Endothelial cell of umbilical vein (primary cell): ENCODE data around the gene TPTE2. TPM values are rescaled to one million over a fixed set of nuclear protein-coding genes. Genes with fewer than 3 reads are reported as not detected.

Experiments used
- BruUV-seq: library from RNA; stranded (reverse); fragments of 400-500 nt; replicated peaks from 2 replicates; lab custom pipeline; 2021; lab: Mats Ljungman, UMichigan
- CTCF ChIA-PET: fragments of 300-600, 350-600 bp; sonication (Branson Sonifier 250); formaldehyde crosslinking; loops from one replicate; lab custom pipeline; 2021; ENCODE audit warnings: antibody characterized with exemption, inconsistent platforms; lab: Charles Lee
- POLR2A ChIA-PET: fragments of 300-600, 350-600 bp; sonication (Branson Sonifier 250); formaldehyde crosslinking; loops from one replicate; lab custom pipeline; 2021; ENCODE audit warnings: antibody characterized with exemption, inconsistent platforms; lab: Charles Lee
- DNase-seq: peaks from one replicate; pipeline ENCODE4 v3.0.0-alpha.2; 2011; ENCODE audit warnings: low read depth, low spot score
- FAIRE-seq: peaks from 2 replicates; lab custom pipeline; 2011; peaks lifted over from hg19 to GRCh38; lab: Jason Lieb, UNC
- H2AFZ ChIP-seq: 2 replicates; pipeline ENCODE4 v1.6.0; 2012; ENCODE audit warnings: low read depth, low read length, control low read depth, inconsistent platforms
- H3K27ac ChIP-seq: 2 replicates; pipeline ENCODE4 v1.5.1; 2011; ENCODE audit warnings: low read depth, mild to moderate bottlenecking, control low read depth, low read length, moderate library complexity; ENCODE audit not compliant: insufficient read depth
- H3K27me3 ChIP-seq, 2 experiments: 2 replicates each; pipeline versions ENCODE4 v1.6.0 to v1.6.1; 2011; ENCODE audit warnings: low read length in 2 of 2, mixed read lengths in 1 of 2; ENCODE audit not compliant: control insufficient read depth in 2 of 2, insufficient read depth in 2 of 2
- H3K36me3 ChIP-seq, 2 experiments: 2 replicates in 1 of 2; 3 replicates in 1 of 2; pipeline ENCODE4 v1.5.1; 2011; ENCODE audit warnings: low read length in 2 of 2, mild to moderate bottlenecking in 1 of 2, moderate library complexity in 1 of 2; ENCODE audit not compliant: control insufficient read depth in 2 of 2, insufficient read depth in 2 of 2; ENCODE audit errors: extremely low read depth in 1 of 2
- H3K4me1 ChIP-seq: 3 replicates; pipeline ENCODE4 v1.5.1; 2011; ENCODE audit warnings: mild to moderate bottlenecking, low read length; ENCODE audit not compliant: control insufficient read depth, insufficient read depth; ENCODE audit errors: extremely low read depth
- H3K4me2 ChIP-seq: 2 replicates; pipeline ENCODE4 v1.6.1; 2011; ENCODE audit warnings: low read length, control low read depth, mixed read lengths; ENCODE audit not compliant: insufficient read depth
- H3K4me3 ChIP-seq, 3 experiments: fragments of 200-600 bp in 1 of 3; sonication (generic), shearing (Covaris generic) in 1 of 3; replicated peaks in 1 of 3; 2 replicates each; pipeline ENCODE4 v1.5.1; 2011 to 2016; ENCODE audit warnings: control low read depth in 3 of 3, low read length in 3 of 3, mild to moderate bottlenecking in 2 of 3, inconsistent platforms in 1 of 3, low read depth in 1 of 3, moderate library complexity in 1 of 3; ENCODE audit not compliant: insufficient read depth in 1 of 3
- H3K79me2 ChIP-seq: 2 replicates; pipeline ENCODE4 v1.6.0; 2012; ENCODE audit warnings: low read length, inconsistent platforms; ENCODE audit not compliant: control insufficient read depth, insufficient read depth
- H3K9ac ChIP-seq: replicated peaks from 2 replicates; pipeline ENCODE3; 2011; ENCODE audit warnings: low read length, control low read depth; ENCODE audit not compliant: insufficient read depth; ENCODE audit errors: extremely low read depth
- H3K9me1 ChIP-seq: replicated peaks from 3 replicates; pipeline ENCODE4 v1.6.0; 2011; ENCODE audit warnings: mild to moderate bottlenecking, low read length; ENCODE audit not compliant: control insufficient read depth, insufficient read depth; ENCODE audit errors: extremely low read depth
- H3K9me3 ChIP-seq: replicated peaks from 2 replicates; pipeline ENCODE4 v1.5.1; 2012; ENCODE audit warnings: low read length, inconsistent platforms; ENCODE audit not compliant: control insufficient read depth, insufficient read depth
- H4K20me1 ChIP-seq: replicated peaks from 2 replicates; pipeline ENCODE3; 2011; ENCODE audit warnings: mild to moderate bottlenecking, low read length; ENCODE audit not compliant: control insufficient read depth, insufficient read depth; ENCODE audit errors: extremely low read depth
- CTCF ChIP-seq, 2 donors: IDR thresholded peaks; 1 replicate in 1 of 2; 2 replicates in 1 of 2; pipeline ENCODE4 v1.5.1; 2011; ENCODE audit warnings: low read length in 2 of 2, mild to moderate bottlenecking in 2 of 2, moderate library complexity in 2 of 2, control low read depth in 1 of 2, inconsistent platforms in 1 of 2, low read depth in 1 of 2; ENCODE audit not compliant: insufficient read depth in 1 of 2; ENCODE audit errors: extremely low read depth in 1 of 2
- EZH2 ChIP-seq: IDR thresholded peaks from 2 replicates; pipeline ENCODE4 v1.6.1; 2012; ENCODE audit warnings: borderline replicate concordance, low read depth, mild to moderate bottlenecking, moderate library complexity, low read length, inconsistent platforms; ENCODE audit not compliant: severe bottlenecking
- FOS ChIP-seq: IDR thresholded peaks from 2 replicates; pipeline ENCODE4 v1.6.1; 2011; ENCODE audit warnings: mild to moderate bottlenecking, low read length, moderate library complexity, borderline replicate concordance; ENCODE audit not compliant: insufficient read depth
- GATA2 ChIP-seq: IDR thresholded peaks from 2 replicates; pipeline ENCODE4 v1.7.0; 2011; ENCODE audit warnings: low read depth, mild to moderate bottlenecking, moderate library complexity, mixed read lengths, low read length; ENCODE audit not compliant: insufficient read length, insufficient read depth
- JUN ChIP-seq: IDR thresholded peaks from 2 replicates; pipeline ENCODE4 v1.6.1; 2011; ENCODE audit warnings: borderline replicate concordance, low read depth; ENCODE audit not compliant: insufficient read length, insufficient read depth
- MAX ChIP-seq: IDR thresholded peaks from 2 replicates; pipeline ENCODE4 v1.6.1; 2011; ENCODE audit not compliant: insufficient read depth, insufficient read length
- MYC ChIP-seq: IDR thresholded peaks from one replicate; pipeline ENCODE4 v1.6.1; 2011; ENCODE audit warnings: mild to moderate bottlenecking, low read depth, low read length
- POLR2A ChIP-seq: IDR thresholded peaks from 2 replicates; pipeline ENCODE4 v1.6.1; 2012; ENCODE audit warnings: low read depth, mild to moderate bottlenecking, control low read depth, low read length
- POLR2AphosphoS5 ChIP-seq: IDR thresholded peaks from 2 replicates; pipeline ENCODE4 v1.6.1; 2012; ENCODE audit warnings: low read depth, mild to moderate bottlenecking, control low read depth, low read length, moderate library complexity; ENCODE audit not compliant: insufficient read depth
- dilution Hi-C: fragments of 300-500 bp; cut with MboI; formaldehyde crosslinking; loops from one replicate; pipeline ENCODE4 v1.15.0; 2019; ENCODE audit warnings: low sequenced_read_pairs; ENCODE audit not compliant: extremely low pct_ligation_motif_present
- intact Hi-C: fragments of 100-400 bp; cut with micrococcal nuclease; formaldehyde crosslinking; loops from one replicate; pipeline ENCODE4 v1.10.0; 2022
- polyA plus RNA-seq, 4 experiments: library from polyadenylated mRNA; depleted of rRNA in 3 of 4; stranded (reverse) in 3 of 4; unstranded in 1 of 4; fragments of >200 nt; gene quantifications; 2 replicates each; pipeline versions ENCODE4 v1.2.1 to v1.2.3, GENCODE V29; 2011 to 2012; ENCODE audit warnings: missing spikeins in 1 of 4
- total RNA-seq: library from RNA; stranded (reverse); gene quantifications from 2 replicates; pipeline ENCODE4 v1.2.3, GENCODE V29; 2021

TPTE2 gene
- total and polyA plus RNA-seq, 2 donors (not counting 3 experiments of a cell fraction or from before 2014, with no cell fraction given) = not detected

GRCh38 chr13:19567820-19568534 lies 6.6 kb upstream of the TPTE2 start:
- Histone ChIP-seq H3K27ac (no peak overlapping the region), H3K4me1 (no peaks in the 10 kb centered on the region), H3K9me1 (no peaks in the 10 kb centered on the region), H3K9me3 (no peaks in the 10 kb centered on the region), H2AFZ (no peak overlapping the region), H3K36me3 (no peaks in the 10 kb centered on the region), H4K20me1 (no peaks in the 10 kb centered on the region), H3K4me2 (no peak overlapping the region), H3K27me3 (peaks cover 0 to 1% of the 10 kb centered on the region in 2 experiments), H3K9ac (no peak overlapping the region), H3K79me2 (no peaks in the 10 kb centered on the region), H3K4me3 (no peak overlapping the region)
- POLR2A ChIA-PET = no interaction called here
- no peak for FAIRE-seq
- intact Hi-C loops = no loop called here
- dilution Hi-C loops = no loop called here
- BruUV-seq = no TSS peak
- TF ChIP-seq POLR2A (no peak), JUN (no peak), GATA2 (no peak), CTCF (IDR thresholded peaks at IDR 0.05; ENCODE audit: extremely low read depth in 1 of 2, insufficient read depth in 1 of 2, low read depth in 1 of 2, low read length in 2 of 2) (no peak)
- CTCF ChIA-PET = no interaction called here
- no peak for DNase-seq

GRCh38 chr13:19561585-19561984 lies 253 bp upstream of the TPTE2 start:
- ChIA-PET POLR2A (no interaction called here), CTCF (no interaction called here)
- Histone ChIP-seq H3K36me3 (no peaks in the 10 kb centered on the region), H3K4me1 (no peaks in the 10 kb centered on the region), H3K9ac (no peak overlapping the region), H3K9me1 (no peaks in the 10 kb centered on the region), H3K27ac (no peak overlapping the region), H3K4me2 (no peak overlapping the region), H2AFZ (no peak overlapping the region), H3K4me3 (no peak overlapping the region), H3K9me3 (no peaks in the 10 kb centered on the region), H4K20me1 (no peaks in the 10 kb centered on the region), H3K79me2 (no peaks in the 10 kb centered on the region), H3K27me3 (no peaks in the 10 kb centered on the region)
- dilution Hi-C loops = no loop called here
- FAIRE-seq = no peak
- DNase-seq = no peak
- intact Hi-C loops = no loop called here
- TF ChIP-seq EZH2 = no peak
- no peak for TF ChIP-seq JUN
- no peak for TF ChIP-seq MAX
- TF ChIP-seq GATA2 = no peak
- TF ChIP-seq FOS = no peak
- TF ChIP-seq MYC = no peak
- no peak for TF ChIP-seq CTCF (IDR thresholded peaks at IDR 0.05; ENCODE audit: extremely low read depth in 1 of 2, insufficient read depth in 1 of 2, low read depth in 1 of 2, low read length in 2 of 2)
- TF ChIP-seq POLR2A = no peak
- TF ChIP-seq POLR2AphosphoS5 = no peak
- no TSS peak for BruUV-seq
